ENCODE data around the gene NR2C2AP.
"Not testable (repeated sequence)": the region's sequence is repeated elsewhere in the genome, so short reads cannot be mapped to it uniquely, and the experiment has no call there.

Gene NR2C2AP

DNA sequence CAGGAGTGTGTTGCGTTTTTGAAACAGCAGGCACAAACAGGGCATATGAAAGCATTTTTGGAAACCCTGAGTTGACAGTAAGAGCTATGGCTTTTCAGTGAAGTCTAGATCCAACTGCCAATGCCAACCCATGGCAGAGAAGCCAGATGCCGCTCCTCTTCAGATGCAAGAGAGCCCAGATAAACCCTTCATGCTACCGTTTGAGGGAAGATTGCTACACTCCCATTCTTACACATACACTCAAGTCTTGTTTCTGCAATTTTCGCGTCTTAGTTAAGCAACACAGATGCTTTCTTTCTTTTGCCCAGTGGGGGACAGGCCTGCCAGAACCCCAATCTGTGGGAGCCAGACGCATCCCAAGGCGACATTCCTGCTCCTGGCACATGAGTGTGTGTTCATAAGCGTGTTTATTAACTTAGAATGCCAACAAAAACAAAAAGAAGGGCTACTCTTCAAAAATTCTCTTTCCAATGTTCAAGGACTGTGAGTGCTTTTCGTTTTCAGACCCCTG, 21.7 kb downstream of the NR2C2AP start:
- DNase-seq (ENCODE audit: low spot score), result no peak

GRCh38 chr19:19179548-19180441, 23.4 kb downstream of the NR2C2AP start:
- DNase-seq (ENCODE audit: low spot score), result no peak

GRCh38 chr19:19176950-19177349, 26.3 kb downstream of the NR2C2AP start:
- no peak for DNase-seq (ENCODE audit: low spot score)

DNA sequence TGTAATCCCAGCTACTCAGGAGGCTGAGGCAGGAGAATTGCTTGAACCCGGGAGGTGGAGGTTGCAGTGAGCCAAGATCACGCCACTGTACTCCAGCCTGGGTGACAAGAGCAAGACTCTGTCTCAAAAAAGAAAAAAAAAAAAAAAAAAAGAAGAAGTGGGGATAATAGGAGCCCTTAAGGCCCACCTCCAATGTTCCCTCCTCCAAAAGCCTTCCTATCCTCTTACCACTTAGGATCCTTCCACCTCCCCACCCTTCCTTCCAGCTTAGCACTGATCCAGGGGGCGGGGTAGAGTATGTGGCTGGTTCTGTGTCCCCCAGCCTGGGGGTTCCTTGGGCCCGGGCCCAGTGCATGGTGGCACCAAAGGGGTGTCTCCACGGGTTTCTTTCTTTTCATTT, 30.0 kb downstream of the NR2C2AP start:
- not testable (repeated sequence) for DNase-seq (ENCODE audit: low spot score)

GRCh38 chr19:19171821-19172532, 31.2 kb downstream of the NR2C2AP start:
- no peak for DNase-seq (ENCODE audit: low spot score)

DNA sequence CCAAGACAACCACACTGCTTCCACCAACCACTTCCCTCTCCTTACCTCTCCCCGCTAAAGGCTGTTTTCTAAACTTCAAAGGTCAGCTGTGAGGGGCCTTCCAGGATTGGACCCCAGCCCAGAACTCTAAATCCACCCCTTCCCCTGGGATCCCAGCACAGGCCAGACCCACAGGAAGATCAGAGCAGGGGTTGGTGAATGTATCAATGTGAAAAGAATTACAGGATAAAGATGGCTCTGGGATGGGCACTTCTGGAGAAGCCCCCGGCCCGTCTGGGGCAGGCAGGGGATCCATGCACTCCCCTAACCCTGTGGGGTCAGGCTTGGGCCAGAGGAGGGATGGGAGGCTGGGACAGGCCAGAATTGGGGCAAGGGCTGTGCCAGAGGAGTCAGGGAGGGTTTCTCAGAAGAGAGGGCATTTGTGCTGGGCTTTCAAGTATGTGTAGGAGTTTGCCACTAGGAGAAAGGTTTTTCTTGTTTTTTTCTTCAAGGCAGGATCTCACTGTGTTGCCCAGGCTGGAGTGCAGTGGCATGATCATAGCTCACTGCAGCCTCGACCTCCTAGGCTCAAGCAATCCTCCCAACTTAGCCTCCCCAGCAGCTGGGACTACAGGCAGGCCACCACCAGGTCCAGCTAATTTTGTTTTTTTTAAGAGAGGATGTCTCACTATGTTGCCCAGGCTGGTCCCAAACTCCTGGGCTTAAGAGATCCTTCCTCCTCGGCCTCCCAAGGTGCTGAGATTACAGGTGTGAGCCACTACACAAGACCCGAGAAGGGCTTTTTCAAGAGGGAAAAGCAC, 32.1 kb downstream of the NR2C2AP start:
- DNase-seq (ENCODE audit: low spot score), result no peak

DNA sequence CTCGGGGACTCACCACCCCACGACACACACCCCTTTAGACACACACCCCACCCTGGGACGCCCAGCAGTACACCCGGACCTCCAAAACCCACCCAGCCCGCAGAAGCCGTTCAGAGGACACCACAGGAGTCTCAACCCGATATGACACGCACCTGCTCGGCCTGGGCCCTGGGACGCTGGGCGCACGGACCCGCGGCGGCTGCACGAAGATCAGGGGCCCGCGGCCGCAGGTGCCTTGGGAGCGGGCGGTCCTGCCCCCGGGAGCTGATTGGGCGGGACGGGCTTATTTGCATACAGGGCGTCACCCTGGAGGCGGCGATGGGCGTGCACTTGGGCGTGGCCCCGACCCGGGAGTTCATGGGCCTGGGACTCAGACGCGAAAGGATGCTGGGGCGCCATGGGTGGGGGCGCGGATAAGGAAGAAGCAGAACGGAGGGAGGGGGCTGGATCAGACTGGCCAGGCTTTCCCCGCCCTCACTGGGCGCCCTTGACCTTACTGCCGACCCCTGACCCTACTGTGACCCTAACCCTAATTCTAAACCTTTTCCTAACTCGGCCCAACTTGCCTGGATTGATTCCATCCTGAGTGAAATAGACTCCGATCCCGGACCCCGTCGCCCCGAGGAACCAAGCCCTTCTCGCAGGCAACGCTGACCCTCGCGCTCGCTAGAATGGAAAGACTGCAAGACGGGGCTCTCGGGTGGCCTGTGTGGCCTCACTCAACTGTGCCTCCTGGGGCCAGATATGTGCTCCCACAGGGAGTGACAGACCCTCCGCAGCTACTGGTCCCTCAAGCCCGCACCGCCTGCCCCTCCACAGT, 33.0 kb downstream of the NR2C2AP start, which contains the start of gene MEF2B:
TSS of gene MEF2B (minus strand) at position 211 of the 820 bp plus-strand sequence. CDS start 19,528 bp downstream, outside the sequence.
- peak; percentile 55 for DNase-seq (ENCODE audit: low spot score)

DNA sequence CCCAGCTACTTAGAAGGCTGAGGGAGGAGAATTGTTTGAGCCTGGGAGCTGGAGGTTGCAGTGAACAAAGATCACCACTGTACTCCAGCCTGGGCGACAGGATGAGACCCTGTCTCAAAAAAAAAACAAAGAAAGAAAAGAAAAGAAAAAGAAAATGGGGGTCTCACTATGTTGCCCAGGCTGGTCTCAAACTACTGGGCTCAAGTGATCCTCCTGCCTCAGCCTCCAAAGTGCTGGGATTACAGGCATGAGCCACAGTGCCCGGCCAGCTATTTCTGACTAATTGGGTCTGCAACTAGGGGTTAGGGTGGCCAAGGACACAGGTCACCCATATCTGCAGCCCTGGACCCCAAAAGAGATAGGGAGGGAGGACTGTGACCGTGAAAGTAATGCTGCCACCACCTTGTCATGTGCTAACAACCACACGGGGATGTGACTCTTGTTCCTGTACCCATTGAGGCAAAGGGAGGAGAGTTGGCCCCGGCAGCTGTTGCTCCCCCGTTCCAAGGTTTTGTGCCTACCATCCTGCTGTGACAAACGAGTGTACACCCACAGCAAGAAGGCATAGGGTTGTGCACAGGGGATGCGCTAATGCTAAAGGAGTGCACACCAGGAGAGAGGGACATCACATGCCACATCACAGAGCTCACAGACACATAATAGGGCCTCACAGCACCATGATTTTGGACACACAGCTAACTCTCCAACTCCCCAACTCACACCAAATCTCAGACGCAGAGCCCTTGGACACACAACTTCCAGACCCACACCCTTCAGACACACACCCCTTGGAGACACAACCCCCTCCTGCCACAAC, 33.8 kb downstream of the NR2C2AP start:
- no peak for DNase-seq (ENCODE audit: low spot score)

DNA sequence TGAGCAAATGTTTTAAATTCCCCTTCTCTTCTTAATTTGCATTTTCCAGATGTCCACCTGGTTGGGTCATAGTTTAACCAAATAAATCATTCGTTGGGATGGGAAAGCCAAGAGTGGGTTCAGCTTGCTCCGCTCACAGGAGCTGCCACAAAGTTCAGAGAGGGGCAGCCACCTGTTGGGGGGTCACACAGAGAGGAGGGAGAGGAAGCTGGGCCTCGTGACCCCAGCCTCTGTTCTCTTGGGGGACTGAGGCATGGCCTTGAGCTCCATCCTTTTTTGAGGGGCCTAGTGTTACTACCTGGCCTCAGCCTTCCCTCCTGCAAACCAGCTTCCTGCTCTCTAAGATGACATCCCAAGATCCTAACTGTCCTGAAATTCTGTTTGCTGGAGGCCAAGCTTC, 35.6 kb downstream of the NR2C2AP start:
- no peak for DNase-seq (ENCODE audit: low spot score)

DNA sequence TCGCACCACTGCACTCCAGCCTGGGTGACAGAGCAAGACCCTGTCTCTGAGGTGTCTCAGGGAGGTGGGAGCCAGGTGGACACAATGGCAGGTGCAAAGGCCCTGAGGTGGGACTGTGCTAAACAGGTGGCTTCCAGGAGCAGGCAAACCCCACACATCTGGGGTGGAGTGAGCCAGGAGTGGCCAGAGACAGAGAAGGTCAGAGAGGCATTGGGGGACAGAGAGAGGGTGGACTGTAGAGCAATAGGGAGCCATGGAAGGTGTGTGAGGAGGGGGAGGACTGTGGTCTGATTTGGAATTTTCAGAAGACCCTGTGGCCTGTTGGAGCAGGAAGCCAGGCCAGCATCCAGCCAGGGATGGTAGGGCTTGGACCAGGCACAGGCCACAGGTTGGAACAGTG, 37.8 kb downstream of the NR2C2AP start:
- DNase-seq (ENCODE audit: low spot score), result no peak

DNA sequence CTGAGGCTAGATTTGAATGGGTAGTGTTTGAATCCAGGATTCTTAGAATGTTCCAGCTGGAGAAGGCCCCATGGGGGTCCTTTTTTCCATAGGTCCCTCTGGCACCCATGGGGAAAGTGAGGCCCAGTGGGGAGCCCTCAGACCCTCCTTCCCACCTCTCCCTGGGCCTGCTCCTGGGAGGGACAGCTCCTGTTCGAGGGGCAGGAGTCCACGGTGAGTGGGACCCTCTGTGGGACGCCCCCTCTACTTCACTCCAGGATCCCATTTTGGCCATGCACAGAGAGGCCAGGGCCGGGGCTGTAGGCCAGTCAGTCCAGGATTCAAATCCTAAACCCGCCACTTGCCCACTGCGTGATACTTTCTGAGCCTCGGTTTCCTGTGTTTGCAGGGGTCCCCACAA, 40.7 kb downstream of the NR2C2AP start:
- DNase-seq (ENCODE audit: low spot score), result no peak

GRCh38 chr19:19160461-19161035, 42.7 kb downstream of the NR2C2AP start:
- no peak for DNase-seq (ENCODE audit: low spot score)

GRCh38 chr19:19159534-19159933, 43.7 kb downstream of the NR2C2AP start:
- DNase-seq (ENCODE audit: low spot score), result no peak

DNA sequence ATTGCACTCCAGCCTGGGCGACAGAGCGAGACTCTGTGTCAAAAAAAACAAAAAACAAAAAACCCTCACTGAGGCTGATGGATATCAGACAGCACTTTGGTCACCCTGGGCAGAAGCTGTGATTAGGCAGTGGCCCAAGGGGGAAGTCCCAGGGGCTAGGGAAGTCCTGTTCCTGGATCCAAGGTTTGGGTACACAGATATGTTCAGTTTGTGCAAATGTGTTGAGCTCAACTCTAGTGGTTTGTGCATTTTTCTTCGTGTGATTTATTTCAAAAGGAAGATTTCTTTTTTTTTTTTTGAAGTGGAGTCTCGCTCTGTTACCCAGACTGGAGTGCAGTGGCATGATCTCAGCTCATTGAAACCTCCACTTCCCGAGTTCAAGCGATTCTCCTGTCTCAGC, 45.4 kb downstream of the NR2C2AP start:
- no peak for DNase-seq (ENCODE audit: low spot score)

GRCh38 chr19:19155495-19156219, 47.6 kb downstream of the NR2C2AP start:
- no peak for DNase-seq (ENCODE audit: low spot score)

- no peak for DNase-seq (ENCODE audit: low spot score)
These were observed 48.3 kb downstream of the NR2C2AP start for GRCh38 chr19:19154768-19155494.

- DNase-seq (ENCODE audit: low spot score), result no peak
These were observed 50.4 kb downstream of the NR2C2AP start for GRCh38 chr19:19152668-19153384.

DNA sequence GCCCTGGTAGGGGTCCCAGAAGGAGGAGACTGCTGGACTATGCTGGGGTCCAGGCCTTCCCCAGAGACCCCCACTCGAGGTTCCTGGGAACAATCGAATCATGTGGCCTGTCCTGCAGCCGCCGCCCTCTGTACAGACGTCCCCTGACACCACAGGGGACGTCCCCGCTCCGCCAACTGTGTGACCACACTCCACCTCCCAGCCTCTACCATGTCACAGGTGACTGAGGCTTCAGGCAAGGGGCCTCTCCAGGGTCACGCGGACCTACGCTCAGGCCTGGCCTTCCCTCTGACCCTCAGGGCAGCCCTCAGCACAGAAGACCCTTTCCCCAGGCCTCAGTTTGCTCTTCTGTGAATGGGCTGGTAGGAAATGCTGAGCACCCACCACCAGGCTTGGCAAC, 51.8 kb downstream of the NR2C2AP start:
- no peak for DNase-seq (ENCODE audit: low spot score)
